Gastroesophageal sphincter (tissue), 4 donors: Measurements from ENCODE around the gene MMP7. TPM values are rescaled to one million over a fixed set of nuclear protein-coding genes. Genes with fewer than 3 reads are reported as not detected.

Experiments used
- ATAC-seq: fragments of 150-250 bp; one replicate; pipeline ENCODE4 v1.9.1; 2016; ENCODE audit warnings: mild to moderate bottlenecking, moderate library complexity
- H3K27ac ChIP-seq, 4 donors: fragments of 200-600 bp; sonication (generic) in 3 of 4; 1 replicate in 3 of 4; 2 replicates in 1 of 4; pipeline ENCODE4 v1.5.1; 2016 to 2019
- H3K27me3 ChIP-seq: fragments of 200-600 bp; sonication (generic); one replicate; pipeline ENCODE4 v1.5.1; 2019
- H3K36me3 ChIP-seq, 2 donors: fragments of 200-600 bp; sonication (generic); one replicate each; pipeline ENCODE4 v1.5.1; 2019; ENCODE audit warnings: control low read depth in 1 of 2
- H3K4me1 ChIP-seq, 3 donors: fragments of 200-600 bp; sonication (generic); 1 replicate in 2 of 3; 2 replicates in 1 of 3; pipeline ENCODE4 v1.5.1; 2016 to 2019; ENCODE audit warnings: control low read depth in 2 of 3
- H3K4me3 ChIP-seq, 2 donors: fragments of 200-600 bp; sonication (generic); one replicate each; pipeline ENCODE4 v1.5.1; 2019; ENCODE audit warnings: mild to moderate bottlenecking in 1 of 2, moderate library complexity in 1 of 2
- H3K9me3 ChIP-seq, 3 donors: fragments of 200-600 bp; sonication (generic); one replicate each; pipeline ENCODE4 v1.5.1; 2017 to 2019; ENCODE audit warnings: control low read depth in 2 of 3
- CTCF ChIP-seq, 4 experiments: fragments of 200-600 bp in 2 of 4; fragments of 450-650 bp in 2 of 4; sonication (generic) in 1 of 4; IDR thresholded peaks; one replicate each; pipeline ENCODE4 v1.5.1; 2017 to 2019; ENCODE audit warnings: antibody characterized with exemption in 4 of 4, mild to moderate bottlenecking in 2 of 4, moderate library complexity in 2 of 4
- EP300 ChIP-seq: sonication (generic); formaldehyde crosslinking; IDR thresholded peaks from one replicate; pipeline ENCODE4 v1.6.1; 2017; ENCODE audit warnings: antibody characterized with exemption, mild to moderate bottlenecking
- POLR2A ChIP-seq, 2 donors: fragments of 450-650 bp; IDR thresholded peaks; one replicate each; pipeline ENCODE4 v1.6.1; 2017; ENCODE audit warnings: antibody characterized with exemption in 2 of 2, mild to moderate bottlenecking in 2 of 2, moderate library complexity in 1 of 2
- POLR2AphosphoS5 ChIP-seq: sonication (generic); formaldehyde crosslinking; IDR thresholded peaks from one replicate; pipeline ENCODE4 v1.6.1; 2017; ENCODE audit warnings: antibody characterized with exemption
- WGBS, 2 donors: methylation state at CpG; one replicate each; pipeline ENCODE4 v1.1.5; 2018; ENCODE audit warnings: low coverage in 1 of 2; 5-methylcytosine and 5-hydroxymethylcytosine counted together
- total RNA-seq, 4 donors: library from RNA; depleted of rRNA; stranded (reverse); fragments of >200 nt; gene quantifications; one replicate each; pipeline ENCODE4 v1.1.0, GENCODE V29; 2016

The MMP7 gene
- total RNA-seq, 4 donors from 2014 or later: 36.7 TPM; not detected in 3

- no peaks in the 10 kb centered on the region for H3K27me3 ChIP-seq
- no peak overlapping the region for H3K27ac ChIP-seq
- H3K4me3 ChIP-seq: no peak overlapping the region
- TF ChIP-seq EP300 (no peak), POLR2A (IDR thresholded peaks at IDR 0.05) (no peak), CTCF (IDR thresholded peaks at IDR 0.05) (no peak), POLR2AphosphoS5 (no peak)
- no peaks in the 10 kb centered on the region for H3K4me1 ChIP-seq
- H3K36me3 ChIP-seq: no peaks in the 10 kb centered on the region
- ATAC-seq: no peak
- WGBS, 2 donors: 50% methylated on average over 1 of the region's 1 CpG
- H3K9me3 ChIP-seq: no peaks in the 10 kb centered on the region
Observed at GRCh38 chr11:102476069-102476468, 54.5 kb downstream of the MMP7 start.

- Histone ChIP-seq H3K27ac (no peak overlapping the region), H3K36me3 (no peaks in the 10 kb centered on the region), H3K9me3 (no peaks in the 10 kb centered on the region), H3K4me1 (peaks cover 0 to 11% (median 0%) of the 10 kb centered on the region in 3 donors), H3K4me3 (no peak overlapping the region), H3K27me3 (no peaks in the 10 kb centered on the region)
- WGBS, 2 donors: 93% methylated on average over 5 of the region's 5 CpGs; no CpG with 5 or more reads in 1 of the 2 donors
- ATAC-seq: no peak
- TF ChIP-seq EP300 (no peak), CTCF (IDR thresholded peaks at IDR 0.05) (no peak), POLR2A (IDR thresholded peaks at IDR 0.05) (no peak), POLR2AphosphoS5 (no peak)
Observed at GRCh38 chr11:102473543-102473942, 57.0 kb downstream of the MMP7 start.

- Histone ChIP-seq H3K4me3 (no peak overlapping the region), H3K9me3 (no peaks in the 10 kb centered on the region), H3K27me3 (no peaks in the 10 kb centered on the region), H3K27ac (no peak overlapping the region), H3K36me3 (no peaks in the 10 kb centered on the region), H3K4me1 (peaks cover 0 to 19% (median 0%) of the 10 kb centered on the region in 3 donors)
- 100% methylated on average over 2 of the region's 4 CpGs; no CpG with 5 or more reads in 1 of the 2 donors for WGBS, 2 donors
- ATAC-seq: no peak
- TF ChIP-seq POLR2A (IDR thresholded peaks at IDR 0.05): no peak
- TF ChIP-seq CTCF (IDR thresholded peaks at IDR 0.05): no peak
- no peak for TF ChIP-seq EP300
- no peak for TF ChIP-seq POLR2AphosphoS5
Observed at GRCh38 chr11:102472127-102472526, 58.4 kb downstream of the MMP7 start.

GRCh38 chr11:102471474-102471873 lies 59.1 kb downstream of the MMP7 start:
- Histone ChIP-seq H3K4me3 (no peak overlapping the region), H3K36me3 (no peaks in the 10 kb centered on the region), H3K4me1 (peaks cover 0 to 19% (median 0%) of the 10 kb centered on the region in 3 donors), H3K27me3 (no peaks in the 10 kb centered on the region), H3K27ac (no peak overlapping the region), H3K9me3 (no peaks in the 10 kb centered on the region)
- TF ChIP-seq CTCF (IDR thresholded peaks at IDR 0.05) (no peak), POLR2A (IDR thresholded peaks at IDR 0.05) (no peak), POLR2AphosphoS5 (no peak), EP300 (no peak)
- no peak for ATAC-seq

Other genes with a start within 250 kb of the MMP7 start
- gene BIRC3, start 213.3 kb downstream of the MMP7 start, total RNA-seq: 10 to 100 TPM; 10.6 to 19.0 (median 14.0) TPM
- gene BIRC2, start 183.5 kb downstream of the MMP7 start, total RNA-seq: 10 to 100 TPM; 22.4 to 58.2 (median 34.0) TPM
- 100 to 1,000 TPM in 2 of 4 donors, 10 to 100 TPM in 2; 87.6 to 141 (median 101) TPM for gene TMEM123, start 78.0 kb downstream of the MMP7 start, total RNA-seq
- gene MMP20, start 94.6 kb upstream of the MMP7 start, total RNA-seq: not detected
- not detected for gene MMP27, start 175.0 kb upstream of the MMP7 start, total RNA-seq
- gene MMP8, start 194.2 kb upstream of the MMP7 start, total RNA-seq: under 1 TPM in 1 of 4 donors, not detected in 3; 0.23 TPM
- 1 to 10 TPM in 1 of 4 donors, not detected in 3; 1.7 TPM for gene MMP10, start 249.9 kb upstream of the MMP7 start, total RNA-seq